ENCODE measurements around the gene KIAA1671.

DNA sequence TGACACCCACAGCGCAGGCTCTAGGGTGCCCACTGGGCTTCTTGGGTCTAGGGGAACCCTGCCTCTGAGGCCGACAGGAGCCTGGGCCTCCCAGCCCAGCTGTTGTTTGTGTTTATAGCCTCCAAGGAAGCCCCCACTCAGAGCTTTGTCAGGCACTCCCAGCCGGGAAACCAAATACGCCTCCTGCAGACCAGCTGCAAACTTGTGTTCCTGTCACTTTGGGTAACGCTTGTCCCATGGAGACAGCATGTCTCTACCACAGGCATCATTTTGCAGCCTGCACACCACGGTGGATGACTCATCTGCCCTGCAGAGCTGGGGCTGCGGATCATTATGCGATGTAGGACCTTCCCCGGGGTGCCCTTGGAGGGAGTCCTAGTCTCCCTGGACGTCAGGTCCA is 206.5 kb downstream of the KIAA1671 start:
- TF ChIP-seq, protein P1, sequence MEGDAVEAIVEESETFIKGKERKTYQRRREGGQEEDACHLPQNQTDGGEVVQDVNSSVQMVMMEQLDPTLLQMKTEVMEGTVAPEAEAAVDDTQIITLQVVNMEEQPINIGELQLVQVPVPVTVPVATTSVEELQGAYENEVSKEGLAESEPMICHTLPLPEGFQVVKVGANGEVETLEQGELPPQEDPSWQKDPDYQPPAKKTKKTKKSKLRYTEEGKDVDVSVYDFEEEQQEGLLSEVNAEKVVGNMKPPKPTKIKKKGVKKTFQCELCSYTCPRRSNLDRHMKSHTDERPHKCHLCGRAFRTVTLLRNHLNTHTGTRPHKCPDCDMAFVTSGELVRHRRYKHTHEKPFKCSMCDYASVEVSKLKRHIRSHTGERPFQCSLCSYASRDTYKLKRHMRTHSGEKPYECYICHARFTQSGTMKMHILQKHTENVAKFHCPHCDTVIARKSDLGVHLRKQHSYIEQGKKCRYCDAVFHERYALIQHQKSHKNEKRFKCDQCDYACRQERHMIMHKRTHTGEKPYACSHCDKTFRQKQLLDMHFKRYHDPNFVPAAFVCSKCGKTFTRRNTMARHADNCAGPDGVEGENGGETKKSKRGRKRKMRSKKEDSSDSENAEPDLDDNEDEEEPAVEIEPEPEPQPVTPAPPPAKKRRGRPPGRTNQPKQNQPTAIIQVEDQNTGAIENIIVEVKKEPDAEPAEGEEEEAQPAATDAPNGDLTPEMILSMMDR (IDR thresholded peaks at IDR 0.05): no peak
- no peak for TF ChIP-seq POLR2A (IDR thresholded peaks at IDR 0.05)
